ENCODE data around the gene HS3ST4.

GRCh38 chr16:25735645-25736044 is 43.9 kb downstream of the HS3ST4 start:
- TF ChIP-seq, protein P1, sequence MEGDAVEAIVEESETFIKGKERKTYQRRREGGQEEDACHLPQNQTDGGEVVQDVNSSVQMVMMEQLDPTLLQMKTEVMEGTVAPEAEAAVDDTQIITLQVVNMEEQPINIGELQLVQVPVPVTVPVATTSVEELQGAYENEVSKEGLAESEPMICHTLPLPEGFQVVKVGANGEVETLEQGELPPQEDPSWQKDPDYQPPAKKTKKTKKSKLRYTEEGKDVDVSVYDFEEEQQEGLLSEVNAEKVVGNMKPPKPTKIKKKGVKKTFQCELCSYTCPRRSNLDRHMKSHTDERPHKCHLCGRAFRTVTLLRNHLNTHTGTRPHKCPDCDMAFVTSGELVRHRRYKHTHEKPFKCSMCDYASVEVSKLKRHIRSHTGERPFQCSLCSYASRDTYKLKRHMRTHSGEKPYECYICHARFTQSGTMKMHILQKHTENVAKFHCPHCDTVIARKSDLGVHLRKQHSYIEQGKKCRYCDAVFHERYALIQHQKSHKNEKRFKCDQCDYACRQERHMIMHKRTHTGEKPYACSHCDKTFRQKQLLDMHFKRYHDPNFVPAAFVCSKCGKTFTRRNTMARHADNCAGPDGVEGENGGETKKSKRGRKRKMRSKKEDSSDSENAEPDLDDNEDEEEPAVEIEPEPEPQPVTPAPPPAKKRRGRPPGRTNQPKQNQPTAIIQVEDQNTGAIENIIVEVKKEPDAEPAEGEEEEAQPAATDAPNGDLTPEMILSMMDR (conservative IDR thresholded peaks at IDR 0.05; ENCODE audit: low read depth, low read length) = no peak
- TF ChIP-seq POLR2A (IDR thresholded peaks at IDR 0.05; ENCODE audit: low read depth, low read length) = no peak
- TF ChIP-seq RFX5 (IDR thresholded peaks at IDR 0.05; ENCODE audit: low read depth, low read length) = no peak
- no peak for TF ChIP-seq MXI1 (IDR thresholded peaks at IDR 0.05; ENCODE audit: borderline replicate concordance, low read depth, low read length)
- TF ChIP-seq RAD21 (IDR thresholded peaks at IDR 0.05; ENCODE audit: low read length) = no peak
- TF ChIP-seq SMC3 (IDR thresholded peaks at IDR 0.05; ENCODE audit: low read depth, low read length) = no peak

Data from IMR-90 (cell line).